ENCODE results near the gene TOM1L2.

Gene TOM1L2

DNA sequence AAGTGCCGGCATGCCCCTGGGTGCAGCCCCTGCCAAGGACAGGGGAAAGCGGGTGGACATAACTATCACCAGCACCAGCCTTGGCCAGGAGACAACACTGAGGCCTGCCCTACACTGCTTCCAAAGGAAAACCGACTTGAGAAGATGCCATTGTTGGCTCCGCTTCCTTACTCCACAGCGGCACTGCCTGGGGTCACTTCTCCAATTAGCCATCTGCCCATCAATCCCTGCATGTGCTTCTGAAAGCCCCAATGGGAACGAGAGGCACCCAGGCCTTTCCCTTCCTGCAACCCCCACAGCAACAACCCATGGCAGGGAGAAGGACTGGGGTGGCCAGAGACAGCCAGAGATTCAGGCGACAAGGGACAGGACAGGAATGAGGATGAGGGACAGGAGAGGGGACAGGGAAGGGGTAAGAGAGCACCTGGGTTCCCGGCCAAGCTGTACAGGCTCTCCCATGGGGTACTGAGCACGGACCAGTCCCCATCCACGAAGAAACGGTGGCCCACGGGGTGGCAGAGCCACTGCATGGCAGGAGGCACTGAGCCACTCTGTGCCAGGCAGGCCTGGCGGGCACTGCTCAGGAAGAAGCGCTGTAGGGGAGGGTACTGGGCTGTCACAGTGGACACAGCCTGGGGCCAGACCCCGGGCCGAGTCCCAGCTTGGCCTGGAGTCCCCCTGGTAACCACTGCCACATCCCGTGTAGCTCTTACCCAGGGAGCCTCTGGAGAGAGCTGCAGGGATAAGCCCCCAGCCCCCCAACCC, 156.6 kb downstream of the TOM1L2 start:
- TF ChIP-seq, protein P1, sequence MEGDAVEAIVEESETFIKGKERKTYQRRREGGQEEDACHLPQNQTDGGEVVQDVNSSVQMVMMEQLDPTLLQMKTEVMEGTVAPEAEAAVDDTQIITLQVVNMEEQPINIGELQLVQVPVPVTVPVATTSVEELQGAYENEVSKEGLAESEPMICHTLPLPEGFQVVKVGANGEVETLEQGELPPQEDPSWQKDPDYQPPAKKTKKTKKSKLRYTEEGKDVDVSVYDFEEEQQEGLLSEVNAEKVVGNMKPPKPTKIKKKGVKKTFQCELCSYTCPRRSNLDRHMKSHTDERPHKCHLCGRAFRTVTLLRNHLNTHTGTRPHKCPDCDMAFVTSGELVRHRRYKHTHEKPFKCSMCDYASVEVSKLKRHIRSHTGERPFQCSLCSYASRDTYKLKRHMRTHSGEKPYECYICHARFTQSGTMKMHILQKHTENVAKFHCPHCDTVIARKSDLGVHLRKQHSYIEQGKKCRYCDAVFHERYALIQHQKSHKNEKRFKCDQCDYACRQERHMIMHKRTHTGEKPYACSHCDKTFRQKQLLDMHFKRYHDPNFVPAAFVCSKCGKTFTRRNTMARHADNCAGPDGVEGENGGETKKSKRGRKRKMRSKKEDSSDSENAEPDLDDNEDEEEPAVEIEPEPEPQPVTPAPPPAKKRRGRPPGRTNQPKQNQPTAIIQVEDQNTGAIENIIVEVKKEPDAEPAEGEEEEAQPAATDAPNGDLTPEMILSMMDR (IDR thresholded peaks at IDR 0.05) = no peak

DNA sequence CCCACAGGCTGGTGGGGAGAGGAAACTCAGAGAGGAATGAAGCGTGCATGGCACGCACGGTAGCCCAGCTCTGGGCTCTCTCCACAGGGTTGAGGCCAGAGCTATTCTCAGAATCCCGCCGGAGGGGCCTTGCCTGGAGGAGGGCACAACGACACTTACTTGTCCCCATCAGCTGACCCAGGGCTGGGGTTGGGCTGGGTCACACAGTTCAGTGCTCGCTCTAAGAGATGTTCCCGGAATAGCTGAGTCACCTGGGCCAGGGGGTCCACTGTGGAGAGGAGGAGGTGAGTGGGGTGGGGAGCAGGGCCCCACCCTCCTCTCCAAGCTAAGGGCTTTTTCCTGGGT, 157.2 kb downstream of the TOM1L2 start:
- TF ChIP-seq, protein P1 (IDR thresholded peaks at IDR 0.05) = no peak

DNA sequence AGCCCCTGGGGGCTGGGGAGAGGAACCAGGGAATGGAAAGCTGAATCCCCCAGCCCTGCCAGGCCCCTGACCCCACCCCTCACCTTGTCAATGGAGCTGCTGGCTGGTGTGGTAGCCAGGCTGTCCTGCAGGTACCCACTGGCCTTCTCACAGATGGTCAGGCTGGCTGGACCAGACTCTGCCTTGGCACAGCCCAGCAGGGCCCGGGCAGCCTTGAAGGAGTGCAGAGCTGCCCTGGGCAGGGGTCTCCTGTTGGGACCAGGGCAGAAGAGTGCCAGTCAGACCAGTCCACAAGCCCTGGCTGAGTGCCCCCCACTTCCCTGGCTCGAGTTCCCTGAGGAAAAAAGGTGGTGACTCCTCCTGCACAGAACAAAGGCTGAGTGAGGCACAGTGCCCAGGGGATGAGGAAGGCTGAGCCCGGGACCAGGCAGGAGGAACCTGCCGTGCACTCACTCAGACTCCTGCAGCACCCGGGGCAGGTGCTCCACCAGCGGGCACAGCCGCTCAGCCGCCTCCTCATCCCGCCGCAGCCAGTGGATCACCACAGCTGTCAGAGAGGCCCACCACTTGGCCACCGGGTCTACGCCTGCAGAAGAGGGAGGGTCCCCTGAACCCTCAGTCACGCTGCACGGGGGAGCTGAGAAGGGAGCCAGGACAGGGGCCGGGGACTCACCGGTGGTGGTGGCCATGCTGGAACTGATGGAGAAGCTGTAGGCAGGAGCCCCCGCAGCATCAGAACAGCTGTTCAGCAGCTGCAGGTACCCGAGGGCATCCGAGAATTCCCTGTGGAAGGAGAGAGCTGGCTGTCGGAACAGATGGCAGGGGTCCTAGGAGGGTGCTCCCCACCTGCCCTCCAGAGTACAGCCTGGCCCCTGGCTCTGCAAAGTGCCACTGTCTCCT, 157.8 kb downstream of the TOM1L2 start:
- TF ChIP-seq, protein P1 (IDR thresholded peaks at IDR 0.05) = no peak

DNA sequence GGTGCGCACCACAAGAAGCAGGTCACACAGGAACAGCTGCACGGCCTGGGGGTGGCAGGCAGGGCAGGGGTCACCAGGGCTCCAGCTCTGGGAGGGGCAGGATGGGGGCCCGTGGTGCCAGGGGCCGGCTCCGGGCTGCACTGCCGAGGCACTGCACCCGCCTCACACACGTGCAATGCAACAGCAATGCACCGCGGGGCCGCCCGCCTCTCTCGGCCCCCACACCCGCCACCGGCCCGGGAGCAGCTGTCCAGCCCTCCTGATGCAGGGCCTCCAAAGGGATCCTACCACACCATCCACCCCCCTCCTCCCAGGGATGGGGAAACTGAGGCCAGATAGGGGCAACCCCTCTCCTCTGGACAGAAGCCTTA, 158.5 kb downstream of the TOM1L2 start:
- TF ChIP-seq, protein P1 (IDR thresholded peaks at IDR 0.05) = no peak

DNA sequence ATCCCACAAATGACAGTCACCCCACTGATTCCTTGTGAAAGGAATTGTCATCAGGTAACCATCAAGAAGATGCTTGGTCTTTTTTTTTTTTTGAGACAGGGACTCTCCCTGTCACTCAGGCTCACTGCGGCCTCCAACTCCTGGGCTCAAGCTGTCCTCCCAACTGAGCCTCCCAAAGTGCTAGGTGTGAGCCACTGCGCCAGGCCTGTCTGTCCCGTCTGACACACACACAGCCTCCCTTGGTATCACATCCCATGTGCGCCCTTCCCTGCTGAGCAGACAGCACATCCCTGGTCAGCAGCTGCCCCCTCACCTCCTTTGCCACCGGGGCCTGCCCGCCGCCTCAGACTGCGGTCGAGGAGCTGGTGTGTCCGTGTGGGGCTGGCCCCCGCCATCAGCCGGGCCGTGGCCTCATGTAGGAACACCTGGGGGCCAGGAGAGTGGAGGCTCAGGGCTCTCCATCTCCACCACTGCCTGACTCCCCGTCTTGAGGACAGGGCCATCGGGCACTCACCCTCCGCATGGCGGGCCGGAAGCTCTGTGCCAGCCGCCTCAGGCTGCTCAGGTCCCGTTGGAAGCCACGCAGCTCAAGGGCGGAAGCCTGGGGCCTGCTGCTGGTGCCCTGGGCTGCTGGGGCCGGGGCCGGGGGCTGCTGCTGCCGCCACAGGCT, 159.0 kb downstream of the TOM1L2 start:
- TF ChIP-seq, protein P1 (IDR thresholded peaks at IDR 0.05) = no peak

DNA sequence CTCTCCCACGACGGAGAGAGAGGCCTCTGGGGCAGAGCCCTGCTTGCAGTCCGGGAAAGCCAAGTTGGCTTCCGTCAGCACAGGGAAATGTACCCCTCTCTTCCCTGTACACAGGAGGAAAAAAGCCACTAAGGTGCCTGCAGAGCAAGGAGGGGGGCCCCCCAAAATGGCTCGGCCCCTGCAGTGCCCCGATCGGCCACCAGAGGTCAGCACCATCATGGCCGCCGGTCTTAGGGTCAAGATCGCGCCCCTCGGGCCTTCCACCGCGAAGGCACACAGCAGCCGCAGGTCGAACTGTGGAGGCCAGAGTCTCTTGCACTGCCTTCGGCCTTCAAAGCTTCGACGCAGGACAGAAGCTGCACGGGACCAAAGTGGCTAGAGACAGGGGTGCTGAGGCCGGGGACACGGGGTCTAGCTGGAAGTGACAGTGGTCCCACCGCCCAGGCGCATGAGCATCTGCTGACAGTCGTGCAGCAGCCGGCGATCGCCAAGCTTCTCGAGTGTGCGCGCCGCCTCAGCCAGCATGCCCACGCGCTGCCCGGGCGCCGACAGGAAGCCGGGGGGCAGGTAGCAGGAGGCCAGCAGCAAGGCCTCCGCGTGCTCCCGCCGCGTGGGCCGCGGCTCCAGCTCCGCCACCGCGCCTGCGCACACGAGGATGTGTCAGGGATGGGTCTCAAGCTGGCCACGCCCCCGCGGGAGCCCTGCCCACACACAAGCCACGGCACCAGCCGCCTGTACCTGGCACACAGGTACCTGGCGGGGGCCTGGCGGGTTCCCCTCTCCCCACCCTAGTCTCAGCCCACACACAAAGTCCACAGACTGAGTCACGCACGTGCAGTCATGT, 159.8 kb downstream of the TOM1L2 start:
- TF ChIP-seq, protein P1 (IDR thresholded peaks at IDR 0.05) = peak; percentile 99

Data from LNCAP (cell line).